ENCODE data around the gene PAK2. TPM values are rescaled to one million over a fixed set of nuclear protein-coding genes. Genes with fewer than 3 reads are reported as not detected.

The PAK2 gene
- total RNA-seq, 2 donors from 2014 or later, result 37.4 to 48.3 TPM

DNA sequence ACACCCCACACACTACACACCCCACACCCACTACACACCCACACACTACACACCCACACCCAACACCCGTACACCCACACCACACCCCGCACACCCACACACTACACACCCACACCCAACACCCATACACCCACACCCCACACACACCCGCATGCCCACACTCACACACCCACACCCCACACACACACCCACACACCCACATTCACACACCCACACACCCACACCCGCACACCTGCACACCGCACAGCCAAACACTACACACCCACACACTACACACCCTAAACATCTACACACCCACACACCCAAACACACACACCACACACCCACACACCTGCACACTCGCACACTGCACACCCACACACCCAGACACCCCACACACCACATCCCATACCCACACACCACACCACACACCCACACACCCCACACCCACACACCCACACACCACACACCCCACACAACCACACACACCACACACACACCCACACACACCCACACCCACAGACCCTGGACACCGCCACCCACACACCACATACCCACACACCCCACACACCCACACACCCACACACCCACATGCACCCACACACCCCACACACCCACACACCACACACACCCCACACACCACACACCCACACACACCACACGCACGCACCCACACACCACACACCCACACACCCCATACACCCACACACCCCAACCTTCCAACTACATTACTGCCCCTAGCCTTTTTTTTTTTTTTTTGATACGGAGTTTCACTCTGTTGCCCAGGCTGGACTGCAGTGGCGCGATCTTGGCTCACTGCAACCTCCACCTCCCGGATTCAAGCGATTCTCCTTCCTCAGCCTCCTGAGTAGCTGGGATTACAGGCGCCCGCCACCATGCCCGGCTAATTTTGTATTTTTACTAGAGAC, 44.5 kb upstream of the PAK2 start:
- TF ChIP-seq POLR2AphosphoS5 (IDR thresholded peaks at IDR 0.05), result no peak
- Histone ChIP-seq H3K4me3 (no peak overlapping the region), H3K36me3 (no peaks in the 10 kb centered on the region), H3K9me3 (no peaks in the 10 kb centered on the region), H3K27ac (no peak overlapping the region), H3K4me1 (replicated peaks) (no peaks in the 10 kb centered on the region), H3K27me3 (replicated peaks; ENCODE audit: insufficient read depth) (no peaks in the 10 kb centered on the region)
- WGBS, result 92% methylated on average over 17 of the region's 17 CpGs
- DNase-seq (ENCODE audit: low spot score), result no peak
- intact Hi-C loops (cut with DNase I), result loop anchor here (5.0 kb wide), 1 partner anchor 443 kb away; no protein-coding TSS in a partner anchor

DNA sequence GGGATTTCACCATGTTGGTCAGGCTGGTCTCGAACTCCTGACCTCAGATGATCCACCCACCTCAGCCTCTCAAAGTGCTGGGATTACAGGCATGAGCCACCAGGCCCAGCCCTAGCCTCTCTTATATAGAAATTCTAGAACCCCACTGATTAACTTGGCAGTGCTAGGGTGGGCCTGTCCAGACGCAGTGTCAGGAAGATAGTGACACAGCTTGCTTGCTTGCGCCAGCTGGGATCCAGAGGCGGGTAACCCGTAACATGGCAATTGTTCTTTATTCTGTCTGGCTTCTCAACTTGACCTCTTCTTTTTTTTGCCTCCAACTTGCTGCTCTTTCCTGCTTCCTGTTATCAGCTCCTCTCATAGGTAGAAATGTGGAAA, 43.8 kb upstream of the PAK2 start:
- no peaks in the 10 kb centered on the region for H3K27me3 ChIP-seq (replicated peaks; ENCODE audit: insufficient read depth)
- H3K9me3 ChIP-seq, result no peaks in the 10 kb centered on the region
- H3K36me3 ChIP-seq, result no peaks in the 10 kb centered on the region
- H3K4me1 ChIP-seq (replicated peaks), result no peaks in the 10 kb centered on the region
- intact Hi-C loops (cut with DNase I), result no loop called here
- H3K4me3 ChIP-seq, result no peak overlapping the region
- WGBS, result 73% methylated on average over 5 of the region's 5 CpGs
- TF ChIP-seq POLR2AphosphoS5 (IDR thresholded peaks at IDR 0.05), result no peak
- TF ChIP-seq, protein P1, sequence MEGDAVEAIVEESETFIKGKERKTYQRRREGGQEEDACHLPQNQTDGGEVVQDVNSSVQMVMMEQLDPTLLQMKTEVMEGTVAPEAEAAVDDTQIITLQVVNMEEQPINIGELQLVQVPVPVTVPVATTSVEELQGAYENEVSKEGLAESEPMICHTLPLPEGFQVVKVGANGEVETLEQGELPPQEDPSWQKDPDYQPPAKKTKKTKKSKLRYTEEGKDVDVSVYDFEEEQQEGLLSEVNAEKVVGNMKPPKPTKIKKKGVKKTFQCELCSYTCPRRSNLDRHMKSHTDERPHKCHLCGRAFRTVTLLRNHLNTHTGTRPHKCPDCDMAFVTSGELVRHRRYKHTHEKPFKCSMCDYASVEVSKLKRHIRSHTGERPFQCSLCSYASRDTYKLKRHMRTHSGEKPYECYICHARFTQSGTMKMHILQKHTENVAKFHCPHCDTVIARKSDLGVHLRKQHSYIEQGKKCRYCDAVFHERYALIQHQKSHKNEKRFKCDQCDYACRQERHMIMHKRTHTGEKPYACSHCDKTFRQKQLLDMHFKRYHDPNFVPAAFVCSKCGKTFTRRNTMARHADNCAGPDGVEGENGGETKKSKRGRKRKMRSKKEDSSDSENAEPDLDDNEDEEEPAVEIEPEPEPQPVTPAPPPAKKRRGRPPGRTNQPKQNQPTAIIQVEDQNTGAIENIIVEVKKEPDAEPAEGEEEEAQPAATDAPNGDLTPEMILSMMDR (IDR thresholded peaks at IDR 0.05), result no peak
- TF ChIP-seq POLR2A (IDR thresholded peaks at IDR 0.05), result no peak
- no peak overlapping the region for H3K27ac ChIP-seq
- DNase-seq (ENCODE audit: low spot score), result no peak

DNA sequence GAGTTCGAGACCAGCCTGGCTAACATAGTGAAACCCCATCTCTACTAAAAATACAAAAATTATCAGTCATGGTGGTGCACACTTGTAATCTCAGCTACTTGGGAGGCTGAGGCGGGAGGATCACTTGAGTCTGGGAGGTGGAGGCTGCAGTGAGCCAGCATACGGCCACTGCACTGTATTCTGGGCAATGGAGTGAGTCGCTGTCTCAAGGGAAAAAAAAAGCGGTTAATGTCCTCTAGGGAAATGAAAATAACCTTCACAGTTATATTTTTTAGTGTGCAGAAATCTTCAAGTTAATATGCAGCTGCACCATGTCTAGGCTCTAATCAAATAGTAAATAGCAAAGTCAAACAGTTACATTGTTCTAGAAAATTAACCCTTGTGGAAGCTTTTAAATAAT, 42.4 kb upstream of the PAK2 start:
- no peak overlapping the region for H3K4me3 ChIP-seq
- no peaks in the 10 kb centered on the region for H3K36me3 ChIP-seq
- H3K4me1 ChIP-seq (replicated peaks), result no peaks in the 10 kb centered on the region
- no peak overlapping the region for H3K27ac ChIP-seq
- H3K9me3 ChIP-seq, result no peaks in the 10 kb centered on the region
- intact Hi-C loops (cut with DNase I), result no loop called here
- TF ChIP-seq POLR2A (IDR thresholded peaks at IDR 0.05) (no peak), POLR2AphosphoS5 (IDR thresholded peaks at IDR 0.05) (no peak)
- TF ChIP-seq, protein P1 (IDR thresholded peaks at IDR 0.05), result no peak
- H3K27me3 ChIP-seq (replicated peaks; ENCODE audit: insufficient read depth), result no peaks in the 10 kb centered on the region
- DNase-seq (ENCODE audit: low spot score), result no peak
- WGBS, result 82% methylated on average over 5 of the region's 5 CpGs

DNA sequence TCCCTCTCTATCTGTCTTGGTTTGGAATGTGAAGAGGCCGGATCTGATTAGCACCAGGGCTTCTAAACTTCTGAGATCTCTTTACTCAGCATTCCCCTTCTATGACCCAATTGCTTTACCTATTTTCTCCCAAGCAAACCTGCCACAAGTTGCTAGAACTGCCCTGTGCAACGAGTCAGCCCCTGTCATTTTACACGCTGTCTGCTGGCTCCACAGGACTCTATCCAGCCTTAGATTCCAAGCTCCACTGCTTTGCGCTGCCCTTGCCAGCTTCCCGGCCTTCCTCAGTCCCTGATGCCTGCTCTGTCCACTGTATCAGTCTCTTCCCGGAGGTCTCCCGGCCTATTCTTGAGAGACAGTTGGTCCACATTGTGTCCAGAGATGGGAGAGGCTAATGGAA, 39.9 kb upstream of the PAK2 start:
- 83% methylated on average over 7 of the region's 7 CpGs for WGBS
- TF ChIP-seq POLR2A (IDR thresholded peaks at IDR 0.05) (no peak), POLR2AphosphoS5 (IDR thresholded peaks at IDR 0.05) (no peak)
- TF ChIP-seq, protein P1 (IDR thresholded peaks at IDR 0.05), result no peak
- intact Hi-C loops (cut with DNase I), result no loop called here

DNA sequence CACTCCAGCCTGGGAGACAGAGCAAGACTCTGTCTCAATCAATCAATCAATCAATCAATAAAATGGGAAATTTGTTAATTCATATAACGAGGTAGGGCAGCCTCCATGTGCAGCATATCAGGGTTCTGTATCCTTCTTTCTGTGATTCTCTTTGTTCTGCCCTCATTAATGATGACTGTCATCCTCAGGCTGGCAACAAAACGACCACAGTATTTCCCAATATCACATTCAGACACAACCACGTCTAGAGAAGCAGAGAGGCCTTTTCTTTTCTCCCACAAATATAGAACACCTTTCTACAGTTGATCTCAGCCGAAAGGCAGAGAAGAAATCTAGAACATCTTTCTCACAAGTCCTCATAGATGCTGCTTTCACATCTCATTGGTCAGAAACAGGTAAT, 38.9 kb upstream of the PAK2 start:
- no peak overlapping the region for H3K27ac ChIP-seq
- 86% methylated on average over 4 of the region's 4 CpGs for WGBS
- no peak overlapping the region for H3K4me3 ChIP-seq
- DNase-seq (ENCODE audit: low spot score), result no peak
- intact Hi-C loops (cut with DNase I), result no loop called here
- no peaks in the 10 kb centered on the region for H3K36me3 ChIP-seq
- TF ChIP-seq POLR2A (IDR thresholded peaks at IDR 0.05) (no peak), POLR2AphosphoS5 (IDR thresholded peaks at IDR 0.05) (no peak)
- TF ChIP-seq, protein P1 (IDR thresholded peaks at IDR 0.05), result no peak
- H3K4me1 ChIP-seq (replicated peaks), result no peaks in the 10 kb centered on the region
- H3K9me3 ChIP-seq, result no peaks in the 10 kb centered on the region
- no peaks in the 10 kb centered on the region for H3K27me3 ChIP-seq (replicated peaks; ENCODE audit: insufficient read depth)

More for the DNA sequence above, 39.9 kb upstream of the PAK2 start:
- Histone ChIP-seq H3K9me3 (no peaks in the 10 kb centered on the region), H3K36me3 (no peaks in the 10 kb centered on the region), H3K4me1 (replicated peaks) (no peaks in the 10 kb centered on the region), H3K4me3 (no peak overlapping the region), H3K27me3 (replicated peaks; ENCODE audit: insufficient read depth) (no peaks in the 10 kb centered on the region), H3K27ac (no peak overlapping the region)
- no peak for DNase-seq (ENCODE audit: low spot score)
